ENCODE results near the gene USP51.
"Not testable (repeated sequence)": the region's sequence is repeated elsewhere in the genome, so short reads cannot be mapped to it uniquely, and the experiment has no call there.

USP51 gene

GRCh38 chrX:55465108-55465507, 24.5 kb downstream of the USP51 start:
- DNase-seq (ENCODE audit: low read depth): not testable (repeated sequence)

GRCh38 chrX:55464050-55464449, 25.6 kb downstream of the USP51 start:
- not testable (repeated sequence) for DNase-seq (ENCODE audit: low read depth)

GRCh38 chrX:55459926-55460325, 29.7 kb downstream of the USP51 start:
- DNase-seq (ENCODE audit: low read depth): not testable (repeated sequence)

- DNase-seq (ENCODE audit: low read depth): not testable (repeated sequence)
Measured at GRCh38 chrX:55459426-55459825, 30.2 kb downstream of the USP51 start.

- DNase-seq (ENCODE audit: low read depth): not testable (repeated sequence)
Measured at GRCh38 chrX:55455708-55456107, 33.9 kb downstream of the USP51 start.

GRCh38 chrX:55452833-55453124, 36.9 kb downstream of the USP51 start:
- no peak for DNase-seq (ENCODE audit: low read depth)

GRCh38 chrX:55451990-55452832, 37.4 kb downstream of the USP51 start, which contains the start of gene MAGEH1:
TSS of gene MAGEH1 (plus strand) at chrX:55452127. CDS start at chrX:55452375, 248 bp downstream.
- DNase-seq (ENCODE audit: low read depth): peak; percentile 71

- DNase-seq (ENCODE audit: low read depth): no peak
Measured at GRCh38 chrX:55451626-55451989, 38.0 kb downstream of the USP51 start.

- no peak for DNase-seq (ENCODE audit: low read depth)
Measured at GRCh38 chrX:55451141-55451540, 38.5 kb downstream of the USP51 start.

GRCh38 chrX:55450259-55450658, 39.4 kb downstream of the USP51 start:
- DNase-seq (ENCODE audit: low read depth): no peak

- DNase-seq (ENCODE audit: low read depth): not testable (repeated sequence)
Measured at GRCh38 chrX:55443468-55443867, 46.2 kb downstream of the USP51 start.

Measured in T-helper 22 cell (primary cell).